Inflammatory macrophage treated with lipopolysaccharide for 1 hour (primary cell): Measurements from ENCODE around the gene CAMKK1.
A peak's percentile ranks its signal among the peaks of the same experiment; 100 is the strongest.

Experiments used
- DNase-seq, 2 donors: peaks; one replicate each; pipeline ENCODE4 v3.0.0-alpha.2; 2020 to 2022

The CAMKK1 gene

GRCh38 chr17:3917391-3917931, 24.6 kb upstream of the CAMKK1 start:
- peak; percentile 10 to 32 for DNase-seq

GRCh38 chr17:3916825-3917224, 24.0 kb upstream of the CAMKK1 start:
- peak in 1 of 2 donors; percentile 14 for DNase-seq

GRCh38 chr17:3915995-3916696, 23.3 kb upstream of the CAMKK1 start, which contains the start of gene P2RX1:
Gene P2RX1, minus strand, starts transcription at chr17:3916465. Its CDS starts 240 bp downstream, at chr17:3916225.
- peak; percentile 53 to 76 for DNase-seq

- DNase-seq, result peak; percentile 20 to 24
Measured at GRCh38 chr17:3915581-3915994, 22.7 kb upstream of the CAMKK1 start.

GRCh38 chr17:3914312-3914670, 21.4 kb upstream of the CAMKK1 start:
- peak in 1 of 2 donors; percentile 7 for DNase-seq

GRCh38 chr17:3913531-3914311, 20.9 kb upstream of the CAMKK1 start:
- DNase-seq, result peak; percentile 70 to 92

GRCh38 chr17:3912827-3913226, 20.0 kb upstream of the CAMKK1 start:
- DNase-seq, result no peak

GRCh38 chr17:3911271-3912053, 18.6 kb upstream of the CAMKK1 start:
- DNase-seq, result peak; percentile 7 to 22

GRCh38 chr17:3910420-3911270, 17.8 kb upstream of the CAMKK1 start:
- DNase-seq, result no peak

- DNase-seq, result no peak
Measured at GRCh38 chr17:3909257-3909656, 16.4 kb upstream of the CAMKK1 start.

- DNase-seq, result no peak
Measured at GRCh38 chr17:3907483-3908216, 14.8 kb upstream of the CAMKK1 start.

- no peak for DNase-seq
Measured at GRCh38 chr17:3906881-3907280, 14.0 kb upstream of the CAMKK1 start.

- no peak for DNase-seq
Measured at GRCh38 chr17:3905017-3905520, 12.2 kb upstream of the CAMKK1 start.

- no peak for DNase-seq
Measured at GRCh38 chr17:3904501-3904900, 11.6 kb upstream of the CAMKK1 start.

- DNase-seq, result no peak
Measured at GRCh38 chr17:3903881-3904290, 11.0 kb upstream of the CAMKK1 start.

- no peak for DNase-seq
Measured at GRCh38 chr17:3903051-3903825, 10.4 kb upstream of the CAMKK1 start.

- DNase-seq, result no peak
Measured at GRCh38 chr17:3900646-3901045, 7.8 kb upstream of the CAMKK1 start.

- DNase-seq, result no peak
Measured at GRCh38 chr17:3897731-3898130, 4.9 kb upstream of the CAMKK1 start.

GRCh38 chr17:3896968-3897235, 4.0 kb upstream of the CAMKK1 start:
- DNase-seq, result no peak

GRCh38 chr17:3896108-3896967, 3.5 kb upstream of the CAMKK1 start:
- DNase-seq, result no peak
